ENCODE results near the gene ICA1.
"Not testable (repeated sequence)": the region's sequence is repeated elsewhere in the genome, so short reads cannot be mapped to it uniquely, and the experiment has no call there.

The ICA1 gene

GRCh38 chr7:8128449-8129317, 133.3 kb downstream of the ICA1 start:
- DNase-seq: no peak

DNA sequence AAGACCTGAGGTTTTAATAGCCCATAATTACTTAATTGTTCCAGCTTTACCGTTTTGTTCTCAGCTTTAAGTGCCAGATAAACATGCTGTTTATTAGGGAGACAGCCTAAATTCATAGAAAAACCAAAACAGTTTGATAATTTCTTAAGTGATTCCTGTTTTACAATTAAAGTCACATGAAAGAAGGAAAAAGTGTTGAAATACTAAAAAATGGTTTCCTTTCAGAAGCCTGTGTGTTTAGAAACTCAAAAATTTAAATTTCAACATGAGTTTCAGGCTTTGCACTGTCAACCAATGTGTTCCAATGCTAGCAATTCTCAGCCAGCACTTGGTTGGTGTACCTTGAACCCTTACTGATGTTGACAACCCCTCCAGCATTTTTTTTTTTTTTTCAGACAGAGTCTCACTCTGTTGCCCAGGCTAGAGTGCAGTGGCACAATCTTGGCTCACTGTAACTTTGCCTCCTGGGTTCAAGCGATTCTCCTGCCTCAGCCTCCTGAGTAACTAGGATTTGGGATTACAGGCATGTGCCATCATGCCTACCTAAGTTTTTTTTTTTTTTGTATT, 135.3 kb downstream of the ICA1 start:
- DNase-seq: no peak

GRCh38 chr7:8125680-8126444, 136.1 kb downstream of the ICA1 start:
- no peak for DNase-seq

DNA sequence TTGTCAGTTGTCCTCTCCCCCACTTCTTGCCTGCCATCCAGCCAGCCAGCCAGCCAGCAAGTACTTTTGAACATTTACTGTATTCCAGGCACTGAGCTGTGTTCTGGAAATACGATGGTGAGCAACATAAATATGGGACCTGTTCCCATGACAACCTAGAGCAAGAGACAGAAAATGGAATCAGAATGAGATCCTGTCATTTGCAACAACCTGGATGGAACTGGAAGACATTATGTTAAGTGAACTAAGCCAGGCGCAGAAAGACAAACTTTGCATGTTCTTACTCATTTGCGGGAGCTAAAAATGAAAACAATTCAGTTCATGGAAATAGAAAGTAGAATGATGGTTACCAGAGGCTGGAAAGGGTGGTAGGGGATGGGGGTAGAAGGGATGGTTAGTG, 140.7 kb downstream of the ICA1 start:
- DNase-seq: no peak

- DNase-seq: no peak
Measured at GRCh38 chr7:8120390-8121058, 141.4 kb downstream of the ICA1 start.

- no peak for DNase-seq
Measured at GRCh38 chr7:8119262-8119661, 142.7 kb downstream of the ICA1 start.

GRCh38 chr7:8117195-8117594, 144.8 kb downstream of the ICA1 start:
- DNase-seq: no peak

- DNase-seq: no peak
Measured at GRCh38 chr7:8115547-8116402, 146.2 kb downstream of the ICA1 start.

GRCh38 chr7:8114175-8114574, 147.8 kb downstream of the ICA1 start:
- no peak for DNase-seq

DNA sequence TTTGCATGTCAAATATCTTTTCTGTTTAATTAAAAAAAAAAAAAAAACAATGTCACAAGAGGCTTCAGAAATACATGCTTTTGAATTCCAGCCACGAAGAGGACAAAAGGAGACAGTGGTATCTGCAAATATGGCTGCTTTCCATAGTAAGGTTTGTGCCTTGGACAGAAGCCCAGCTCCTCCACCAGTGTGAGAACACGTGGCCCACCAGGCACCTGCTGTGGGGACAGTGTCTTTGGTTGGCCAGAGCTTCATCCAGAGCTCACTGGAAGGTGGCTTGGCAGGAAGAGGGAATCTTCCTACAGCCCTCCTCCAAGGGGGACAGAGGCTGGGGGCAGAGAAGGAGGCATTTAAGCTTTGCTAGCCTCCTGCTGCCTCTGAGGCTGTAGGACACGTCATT, 148.8 kb downstream of the ICA1 start:
- no peak for DNase-seq

DNA sequence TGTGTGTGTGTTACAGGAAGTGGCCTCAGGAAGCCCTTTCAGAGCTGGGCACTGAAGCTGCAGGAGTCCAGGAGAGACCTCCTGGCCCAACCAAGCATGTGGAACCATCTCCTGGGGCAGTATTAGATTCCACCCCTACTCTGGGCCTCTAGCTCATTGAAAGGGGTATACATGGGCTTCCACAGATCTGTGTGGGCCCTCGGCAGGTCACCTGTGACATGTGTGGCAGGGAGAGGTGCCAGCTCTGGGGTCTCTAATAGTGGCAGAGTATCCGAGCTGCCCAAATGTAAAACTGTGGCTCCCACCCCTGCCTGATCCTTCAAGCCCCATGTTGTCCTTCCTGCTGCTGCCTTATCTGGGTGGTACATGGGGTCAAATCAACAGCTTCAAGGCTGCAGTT, 149.3 kb downstream of the ICA1 start:
- no peak for DNase-seq

DNA sequence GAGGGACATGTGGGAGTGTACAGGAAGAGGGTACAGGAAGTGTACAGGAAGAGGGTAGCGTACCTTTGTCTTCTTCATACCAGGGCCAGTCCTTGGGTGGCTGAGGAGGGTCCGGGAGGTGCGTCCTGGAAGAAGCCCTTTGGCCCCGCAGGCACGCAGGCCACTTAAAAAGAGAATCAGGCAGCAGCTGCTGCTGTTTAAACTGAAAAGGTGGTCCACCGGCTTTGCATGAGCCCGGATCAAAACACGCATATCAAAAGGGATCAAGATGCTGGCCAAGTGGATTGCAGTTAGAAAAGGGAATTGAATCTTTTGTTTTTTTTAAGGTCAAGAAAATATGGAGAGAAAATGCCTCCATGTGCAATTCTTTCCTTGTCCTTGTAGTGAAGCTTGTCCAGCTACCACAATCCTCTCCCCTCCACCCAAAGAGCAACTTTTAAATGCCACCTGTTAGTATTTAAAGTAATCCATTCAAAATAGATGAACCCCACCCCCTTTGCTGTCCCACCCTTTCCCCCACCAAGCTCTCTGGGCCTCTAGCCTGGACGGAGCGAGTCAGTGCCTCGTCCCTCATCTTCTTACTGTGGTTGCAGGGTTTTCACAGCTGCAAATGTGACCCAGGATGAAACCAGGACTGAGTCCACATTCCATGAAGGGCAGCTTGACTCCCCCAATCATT, 150.5 kb downstream of the ICA1 start:
- DNase-seq: no peak

DNA sequence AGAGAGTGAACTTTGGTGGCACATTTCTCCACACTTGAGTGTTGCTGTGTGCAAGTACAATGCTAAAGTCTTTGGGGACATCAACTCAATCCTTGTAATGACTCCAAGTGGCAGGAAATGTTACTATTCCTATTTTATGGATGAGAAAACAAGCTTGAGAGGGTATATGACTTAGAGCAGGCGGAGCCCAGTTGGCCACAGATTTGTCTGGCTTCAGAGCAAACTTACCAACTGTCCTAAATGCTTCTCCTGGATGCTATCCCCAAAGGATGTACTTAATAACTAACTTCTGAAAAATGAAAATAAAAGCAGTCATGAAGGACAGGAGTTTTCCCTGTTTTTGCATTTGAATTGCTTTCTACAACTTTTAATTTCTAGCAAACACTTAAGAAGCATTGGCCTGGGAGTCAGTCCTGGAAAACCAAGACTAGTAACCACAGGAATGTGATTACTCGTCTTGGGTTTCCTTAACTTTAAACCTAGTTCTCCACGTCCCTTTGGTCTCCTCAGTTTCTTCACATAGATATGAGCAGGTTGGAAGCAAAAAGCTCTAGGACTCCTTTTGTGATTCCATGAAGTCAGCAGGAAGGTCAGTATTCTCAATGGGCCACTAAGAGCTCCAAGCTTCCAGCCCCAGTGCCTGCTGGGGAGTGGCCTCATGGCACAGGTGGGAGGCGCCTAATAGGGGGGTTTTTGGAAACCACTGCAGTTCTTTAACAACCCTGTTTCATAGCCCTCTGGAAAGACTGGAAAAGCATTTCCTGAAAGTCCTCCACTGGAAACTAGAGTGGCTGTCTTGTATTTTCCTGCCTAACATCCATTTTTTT, 152.6 kb downstream of the ICA1 start:
- DNase-seq: no peak

GRCh38 chr7:8105449-8106095, 156.4 kb downstream of the ICA1 start:
- DNase-seq: no peak

DNA sequence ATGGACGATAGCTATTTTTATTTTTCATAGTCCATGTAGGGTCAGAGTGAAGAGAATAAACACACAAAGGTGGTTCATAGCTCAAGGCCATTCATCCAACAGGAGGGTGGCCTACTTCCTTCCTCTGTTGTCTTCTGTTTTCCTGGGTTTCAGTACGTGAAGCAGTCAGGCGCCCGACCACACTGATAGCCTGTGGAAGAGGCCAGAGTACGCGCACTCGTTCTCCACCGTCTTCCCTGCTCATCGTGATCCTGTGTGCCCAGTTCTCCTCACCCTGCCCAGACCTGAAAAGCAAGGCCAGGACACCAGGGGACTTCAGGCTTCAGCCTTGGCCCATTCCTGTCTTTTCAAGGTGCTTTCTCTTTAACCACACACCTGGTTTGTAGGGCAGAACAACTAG, 158.7 kb downstream of the ICA1 start:
- no peak for DNase-seq

DNA sequence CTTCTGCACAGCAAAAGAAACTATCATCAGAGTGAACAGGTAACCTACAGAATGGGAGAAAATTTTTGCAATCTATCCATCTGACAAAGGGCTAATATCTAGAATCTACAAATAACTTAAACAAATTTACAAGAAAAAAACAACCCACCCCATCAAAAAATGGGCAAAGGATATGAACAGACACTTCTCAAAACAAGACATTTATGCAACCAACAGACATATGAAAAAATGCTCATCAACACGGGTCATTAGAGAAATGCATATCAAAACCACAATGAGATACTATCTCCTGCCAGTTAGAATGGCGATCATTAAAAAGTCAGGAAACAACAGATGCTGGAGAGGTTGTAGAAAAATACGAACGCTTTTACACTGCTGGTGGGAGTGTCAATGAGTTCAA, 160.7 kb downstream of the ICA1 start:
- DNase-seq: not testable (repeated sequence)

- no peak for DNase-seq
Measured at GRCh38 chr7:8094164-8095140, 167.5 kb downstream of the ICA1 start.

DNA sequence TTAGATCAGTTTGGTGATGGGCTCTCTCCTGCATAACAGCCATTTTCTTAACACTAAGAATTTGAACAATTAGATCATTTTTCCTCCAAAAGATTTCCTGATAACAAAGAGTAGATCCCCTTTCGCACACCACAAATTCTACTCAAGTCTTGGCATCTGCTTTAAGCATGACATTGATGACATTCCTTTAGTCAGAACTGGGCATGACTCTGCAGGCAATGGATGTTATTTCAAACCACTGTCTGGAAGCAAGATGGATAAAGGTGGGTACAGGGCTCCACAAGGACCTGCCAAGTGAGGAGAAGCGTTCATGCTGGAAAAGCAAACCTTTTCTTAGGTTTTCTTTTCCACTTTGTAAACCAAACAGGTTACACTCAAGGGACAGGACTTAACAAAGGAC, 169.8 kb downstream of the ICA1 start:
- no peak for DNase-seq

Data from NCI-H2107 (cell line).